ENCODE results near the gene PRSS53.

The PRSS53 gene

GRCh38 chr16:31043352-31043751, 45.4 kb downstream of the PRSS53 start:
- no peaks in the 10 kb centered on the region for H3K27me3 ChIP-seq (ENCODE audit: control insufficient read depth, insufficient read depth, low read length, poor library complexity, severe bottlenecking)
- no peaks in the 10 kb centered on the region for H3K36me3 ChIP-seq (ENCODE audit: control insufficient read depth, insufficient read depth, low read length)
- 90 to 95% methylated on average over 1 of the region's 1 CpG for WGBS, 2 experiments
- no peaks in the 10 kb centered on the region for H3K9me3 ChIP-seq (ENCODE audit: control insufficient read depth, low read length)
- H3K27ac ChIP-seq (ENCODE audit: insufficient read depth, low read depth, low read length, poor library complexity, severe bottlenecking), result no peak overlapping the region
- H3K4me3 ChIP-seq (ENCODE audit: insufficient read depth, low read depth, low read length), result no peak overlapping the region
- no peaks in the 10 kb centered on the region for H3K4me1 ChIP-seq (ENCODE audit: control insufficient read depth, insufficient read depth, low read length)

- 93 to 95% methylated on average over 10 of the region's 10 CpGs for WGBS, 2 experiments
Observed at GRCh38 chr16:31042866-31043265, 45.9 kb downstream of the PRSS53 start.

GRCh38 chr16:31038993-31039392, 49.8 kb downstream of the PRSS53 start:
- Histone ChIP-seq H3K9me3 (ENCODE audit: control insufficient read depth, low read length) (no peaks in the 10 kb centered on the region), H3K36me3 (ENCODE audit: control insufficient read depth, insufficient read depth, low read length) (no peaks in the 10 kb centered on the region), H3K4me1 (ENCODE audit: control insufficient read depth, insufficient read depth, low read length) (no peaks in the 10 kb centered on the region), H3K27me3 (ENCODE audit: control insufficient read depth, insufficient read depth, low read length, poor library complexity, severe bottlenecking) (no peaks in the 10 kb centered on the region), H3K4me3 (ENCODE audit: insufficient read depth, low read depth, low read length) (no peak overlapping the region), H3K27ac (ENCODE audit: insufficient read depth, low read depth, low read length, poor library complexity, severe bottlenecking) (no peak overlapping the region)
- WGBS, 2 experiments, result 99 to 100% methylated on average over 2 of the region's 2 CpGs

More at GRCh38 chr16:31042866-31043265, 45.9 kb downstream of the PRSS53 start:
- H3K27ac ChIP-seq (ENCODE audit: insufficient read depth, low read depth, low read length, poor library complexity, severe bottlenecking), result no peak overlapping the region
- no peak overlapping the region for H3K4me3 ChIP-seq (ENCODE audit: insufficient read depth, low read depth, low read length)
- H3K27me3 ChIP-seq (ENCODE audit: control insufficient read depth, insufficient read depth, low read length, poor library complexity, severe bottlenecking), result no peaks in the 10 kb centered on the region
- H3K4me1 ChIP-seq (ENCODE audit: control insufficient read depth, insufficient read depth, low read length), result no peaks in the 10 kb centered on the region
- no peaks in the 10 kb centered on the region for H3K36me3 ChIP-seq (ENCODE audit: control insufficient read depth, insufficient read depth, low read length)
- no peaks in the 10 kb centered on the region for H3K9me3 ChIP-seq (ENCODE audit: control insufficient read depth, low read length)

- Histone ChIP-seq H3K4me1 (ENCODE audit: control insufficient read depth, insufficient read depth, low read length) (no peaks in the 10 kb centered on the region), H3K4me3 (ENCODE audit: insufficient read depth, low read depth, low read length) (no peak overlapping the region), H3K27ac (ENCODE audit: insufficient read depth, low read depth, low read length, poor library complexity, severe bottlenecking) (no peak overlapping the region), H3K9me3 (ENCODE audit: control insufficient read depth, low read length) (no peaks in the 10 kb centered on the region), H3K36me3 (ENCODE audit: control insufficient read depth, insufficient read depth, low read length) (no peaks in the 10 kb centered on the region), H3K27me3 (ENCODE audit: control insufficient read depth, insufficient read depth, low read length, poor library complexity, severe bottlenecking) (no peaks in the 10 kb centered on the region)
- 72 to 83% methylated on average over 2 of the region's 2 CpGs for WGBS, 2 experiments
Observed at GRCh38 chr16:31036691-31037090, 52.1 kb downstream of the PRSS53 start.

DNA sequence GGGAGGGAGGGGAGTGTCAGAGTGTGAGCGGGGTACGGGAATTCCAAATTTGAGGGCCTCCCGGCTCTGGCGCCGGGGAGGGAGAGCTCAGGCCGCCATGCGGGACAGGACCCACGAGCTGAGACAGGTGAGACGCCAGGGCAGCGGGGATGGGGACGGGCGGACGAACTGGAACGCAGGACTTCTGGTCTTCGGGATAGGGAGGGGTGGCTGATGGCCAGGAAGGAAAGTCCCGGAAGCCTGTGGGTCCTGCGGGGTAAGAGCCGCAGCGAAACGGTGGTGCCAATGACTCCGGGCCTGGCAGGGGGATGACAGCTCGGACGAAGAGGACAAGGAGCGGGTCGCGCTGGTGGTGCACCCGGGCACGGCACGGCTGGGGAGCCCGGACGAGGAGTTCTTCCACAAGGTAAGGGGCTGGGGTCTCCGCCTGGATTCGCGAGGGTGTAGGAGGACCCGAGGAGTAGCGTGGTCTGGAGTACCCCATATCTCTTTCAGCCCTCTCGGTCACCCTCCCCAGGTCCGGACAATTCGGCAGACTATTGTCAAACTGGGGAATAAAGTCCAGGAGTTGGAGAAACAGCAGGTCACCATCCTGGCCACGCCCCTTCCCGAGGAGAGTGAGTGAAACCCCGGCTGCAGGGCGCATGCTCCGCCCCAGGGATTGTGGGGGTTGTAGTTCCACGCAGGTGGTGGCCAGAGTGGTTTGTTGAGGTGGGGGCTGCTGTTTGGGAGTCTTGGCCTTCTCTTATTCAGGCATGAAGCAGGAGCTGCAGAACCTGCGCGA, 54.8 kb downstream of the PRSS53 start:
- Histone ChIP-seq H3K36me3 (ENCODE audit: control insufficient read depth, insufficient read depth, low read length) (no peaks in the 10 kb centered on the region), H3K4me1 (ENCODE audit: control insufficient read depth, insufficient read depth, low read length) (no peaks in the 10 kb centered on the region), H3K4me3 (ENCODE audit: insufficient read depth, low read depth, low read length) (peak overlapping the region; percentile 98), H3K27me3 (ENCODE audit: control insufficient read depth, insufficient read depth, low read length, poor library complexity, severe bottlenecking) (no peaks in the 10 kb centered on the region), H3K27ac (ENCODE audit: insufficient read depth, low read depth, low read length, poor library complexity, severe bottlenecking) (no peak overlapping the region), H3K9me3 (ENCODE audit: control insufficient read depth, low read length) (no peaks in the 10 kb centered on the region)
- 1 to 2% methylated on average over 47 of the region's 47 CpGs for WGBS, 2 experiments
